Spleen (tissue), 7 donors: ENCODE results near the gene NFYC.

Experiments
- CTCF ChIP-seq, 11 experiments: fragments of 200-600 bp in 7 of 11; fragments of 450-650 bp in 4 of 11; sonication (generic) in 4 of 11; IDR thresholded peaks in 8 of 11; conservative IDR thresholded peaks in 3 of 11; 1 replicate in 7 of 11; 2 replicates in 4 of 11; pipeline versions ENCODE4 v1.4.0 to v1.8.0; 2016 to 2021; ENCODE audit warnings: antibody characterized with exemption in 11 of 11, inconsistent platforms in 4 of 11, mild to moderate bottlenecking in 1 of 11
- POLR2A ChIP-seq, 3 donors: fragments of 450-650 bp; IDR thresholded peaks; one replicate each; pipeline ENCODE4 v1.5.1; 2017; ENCODE audit warnings: antibody characterized with exemption in 3 of 3, mild to moderate bottlenecking in 1 of 3
- POLR2AphosphoS5 ChIP-seq, 3 donors: sonication (generic); formaldehyde crosslinking; IDR thresholded peaks; one replicate each; pipeline ENCODE4 v1.5.1; 2017; ENCODE audit warnings: antibody characterized with exemption in 3 of 3
- donor health status: DM: no; HTN: no; CAD: no; lungs with moderate emphysema.
- donor health status: DM: no; HTN: no; CAD: no.
- donor health status: DM: no; HTN: no; CAD: no.

- TF ChIP-seq CTCF (IDR thresholded peaks at IDR 0.05 in 8 of 11, conservative IDR thresholded peaks at IDR 0.05 in 3 of 11) (no peak), POLR2A (IDR thresholded peaks at IDR 0.05) (no peak), POLR2AphosphoS5 (IDR thresholded peaks at IDR 0.05) (no peak)
Measured at GRCh38 chr1:40793617-40794016, 102.1 kb downstream of the NFYC start.
